Keratinocyte (primary cell): Measurements from ENCODE around the gene ATF6B. TPM values are rescaled to one million over a fixed set of nuclear protein-coding genes. Genes with fewer than 3 reads are reported as not detected.

ENCODE experiments used
- DNase-seq: peaks from one replicate; pipeline ENCODE4 v3.0.0-alpha.2; 2011; ENCODE audit warnings: low read depth, missing footprints, low spot score
- FAIRE-seq: peaks from 2 replicates; lab custom pipeline; 2011; peaks lifted over from hg19 to GRCh38; lab: Jason Lieb, UNC
- H2AFZ ChIP-seq: 2 replicates; pipeline ENCODE4 v1.6.0; 2012; ENCODE audit warnings: low read length, control low read depth, inconsistent platforms; ENCODE audit not compliant: control insufficient read depth
- H3K27ac ChIP-seq: 2 replicates; pipeline ENCODE4 v1.5.1; 2011; ENCODE audit warnings: low read length; ENCODE audit not compliant: control insufficient read depth, insufficient read depth
- H3K27me3 ChIP-seq: 3 replicates; pipeline ENCODE4 v1.6.0; 2011; ENCODE audit warnings: low read length; ENCODE audit not compliant: control insufficient read depth, insufficient read depth; ENCODE audit errors: extremely low read depth
- H3K36me3 ChIP-seq, 2 experiments: 2 replicates in 1 of 2; 3 replicates in 1 of 2; pipeline ENCODE4 v1.5.1; 2011; ENCODE audit warnings: low read length in 2 of 2, mild to moderate bottlenecking in 1 of 2; ENCODE audit not compliant: control insufficient read depth in 2 of 2, insufficient read depth in 2 of 2; ENCODE audit errors: extremely low read depth in 1 of 2
- H3K4me1 ChIP-seq: 3 replicates; pipeline ENCODE4 v1.5.1; 2011; ENCODE audit warnings: low read length; ENCODE audit not compliant: control insufficient read depth, insufficient read depth; ENCODE audit errors: extremely low read depth
- H3K4me2 ChIP-seq: 3 replicates; pipeline ENCODE4 v1.6.0; 2011; ENCODE audit warnings: low read depth, low read length; ENCODE audit not compliant: control insufficient read depth, insufficient read depth; ENCODE audit errors: extremely low read depth
- H3K4me3 ChIP-seq, 3 experiments: fragments of 200-600 bp in 1 of 3; sonication (generic) in 1 of 3; 2 replicates in 2 of 3; 3 replicates in 1 of 3; pipeline ENCODE4 v1.5.1; 2011 to 2016; ENCODE audit warnings: low read length in 3 of 3, mild to moderate bottlenecking in 3 of 3, control low read depth in 2 of 3, inconsistent platforms in 1 of 3, low read depth in 1 of 3, mixed read lengths in 1 of 3, mixed run types in 1 of 3, moderate library complexity in 1 of 3; ENCODE audit not compliant: control insufficient read depth in 2 of 3, insufficient read depth in 2 of 3; ENCODE audit errors: extremely low read depth in 1 of 3
- H3K79me2 ChIP-seq: 2 replicates; pipeline ENCODE4 v1.6.0; 2012; ENCODE audit warnings: low read length; ENCODE audit not compliant: control insufficient read depth, insufficient read depth
- H3K9ac ChIP-seq: 3 replicates; pipeline ENCODE4 v1.6.0; 2011; ENCODE audit warnings: low read length; ENCODE audit not compliant: control insufficient read depth, insufficient read depth; ENCODE audit errors: extremely low read depth
- H3K9me1 ChIP-seq: 3 replicates; pipeline ENCODE4 v1.6.0; 2011; ENCODE audit warnings: low read length; ENCODE audit not compliant: control insufficient read depth, insufficient read depth; ENCODE audit errors: extremely low read depth
- H3K9me3 ChIP-seq: 2 replicates; pipeline ENCODE4 v1.5.1; 2012; ENCODE audit warnings: low read depth, low read length; ENCODE audit not compliant: control insufficient read depth
- H4K20me1 ChIP-seq: 3 replicates; pipeline ENCODE4 v1.6.0; 2011; ENCODE audit warnings: low read length; ENCODE audit not compliant: control insufficient read depth, insufficient read depth; ENCODE audit errors: extremely low read depth
- EZH2 ChIP-seq: IDR thresholded peaks from one replicate; pipeline ENCODE4 v1.6.1; 2012; ENCODE audit warnings: inconsistent platforms, mild to moderate bottlenecking, low read length, moderate library complexity
- dilution Hi-C: fragments of 300-500 bp; cut with MboI; formaldehyde crosslinking; loops from one replicate; pipeline ENCODE4 v1.7.0; 2020; ENCODE audit warnings: low sequenced_read_pairs; ENCODE audit not compliant: extremely low pct_ligation_motif_present
- polyA plus RNA-seq, 5 experiments: library from polyadenylated mRNA; depleted of rRNA in 3 of 5; stranded (reverse) in 3 of 5; stranded (forward) in 1 of 5; unstranded in 1 of 5; fragments of >200 nt; gene quantifications; 1 replicate in 1 of 5; 2 replicates in 3 of 5; 3 replicates in 1 of 5; pipeline versions ENCODE4 v1.2.1 to v1.2.3, GENCODE V29; 2011 to 2012; ENCODE audit warnings: missing spikeins in 2 of 5, low read depth in 1 of 5, low replicate concordance in 1 of 5
- TF ChIP-seq, protein P1 (sequence below), 3 experiments: IDR thresholded peaks in 1 of 3; conservative IDR thresholded peaks in 1 of 3; optimal IDR thresholded peaks in 1 of 3; 2 replicates in 2 of 3; 3 replicates in 1 of 3; pipeline versions ENCODE3 to v1.5.1; 2011; ENCODE audit warnings: low read length in 3 of 3, mild to moderate bottlenecking in 3 of 3, moderate library complexity in 2 of 3, control low read depth in 1 of 3, inconsistent platforms in 1 of 3; ENCODE audit not compliant: insufficient read depth in 2 of 3; ENCODE audit errors: extremely low read depth in 1 of 3

The ATF6B gene
- polyA plus RNA-seq, 1 donor (not counting 4 experiments of a cell fraction or from before 2014, with no cell fraction given) = 30.4 TPM

DNA sequence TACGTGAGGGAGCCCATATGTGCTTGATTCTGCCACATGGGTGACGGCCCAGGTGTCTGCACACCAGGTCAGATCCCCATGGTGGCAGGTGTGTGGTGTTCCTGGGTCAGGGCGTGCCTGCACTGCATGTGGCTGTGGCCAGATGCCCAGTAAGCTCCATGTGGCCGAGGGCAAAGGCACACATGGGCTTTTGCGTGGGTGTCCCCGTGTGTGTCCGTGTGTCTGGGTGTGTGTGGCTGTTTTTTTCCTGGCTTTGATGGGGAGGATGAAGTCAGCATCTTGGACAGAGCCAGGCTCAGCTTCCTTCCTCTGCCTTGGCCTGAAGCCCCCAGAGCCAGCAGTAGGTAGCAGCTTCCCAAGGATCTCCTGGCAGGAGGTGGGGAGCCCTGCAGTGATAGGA is 17.4 kb downstream of the ATF6B start:
- DNase-seq (no peak), FAIRE-seq (no peak)
- H3K4me1 ChIP-seq = peaks cover 36% of the 10 kb centered on the region
- H3K9me3 ChIP-seq = no peaks in the 10 kb centered on the region
- peaks cover 9% of the 10 kb centered on the region for H3K27me3 ChIP-seq
- H3K27ac ChIP-seq = no peak overlapping the region
- H2AFZ ChIP-seq = no peak overlapping the region
- TF ChIP-seq, protein P1, sequence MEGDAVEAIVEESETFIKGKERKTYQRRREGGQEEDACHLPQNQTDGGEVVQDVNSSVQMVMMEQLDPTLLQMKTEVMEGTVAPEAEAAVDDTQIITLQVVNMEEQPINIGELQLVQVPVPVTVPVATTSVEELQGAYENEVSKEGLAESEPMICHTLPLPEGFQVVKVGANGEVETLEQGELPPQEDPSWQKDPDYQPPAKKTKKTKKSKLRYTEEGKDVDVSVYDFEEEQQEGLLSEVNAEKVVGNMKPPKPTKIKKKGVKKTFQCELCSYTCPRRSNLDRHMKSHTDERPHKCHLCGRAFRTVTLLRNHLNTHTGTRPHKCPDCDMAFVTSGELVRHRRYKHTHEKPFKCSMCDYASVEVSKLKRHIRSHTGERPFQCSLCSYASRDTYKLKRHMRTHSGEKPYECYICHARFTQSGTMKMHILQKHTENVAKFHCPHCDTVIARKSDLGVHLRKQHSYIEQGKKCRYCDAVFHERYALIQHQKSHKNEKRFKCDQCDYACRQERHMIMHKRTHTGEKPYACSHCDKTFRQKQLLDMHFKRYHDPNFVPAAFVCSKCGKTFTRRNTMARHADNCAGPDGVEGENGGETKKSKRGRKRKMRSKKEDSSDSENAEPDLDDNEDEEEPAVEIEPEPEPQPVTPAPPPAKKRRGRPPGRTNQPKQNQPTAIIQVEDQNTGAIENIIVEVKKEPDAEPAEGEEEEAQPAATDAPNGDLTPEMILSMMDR (optimal IDR thresholded peaks at IDR 0.05 in 1 of 3, IDR thresholded peaks at IDR 0.05 in 1 of 3, conservative IDR thresholded peaks at IDR 0.05 in 1 of 3; ENCODE audit: extremely low read depth in 1 of 3, insufficient read depth in 2 of 3, low read length in 3 of 3) = no peak
- no peak for TF ChIP-seq EZH2
- dilution Hi-C loops = no loop called here
- H4K20me1 ChIP-seq = no peaks in the 10 kb centered on the region
- H3K9ac ChIP-seq = no peak overlapping the region
- H3K9me1 ChIP-seq = no peaks in the 10 kb centered on the region
- no peak overlapping the region for H3K4me3 ChIP-seq
- peaks cover 2 to 9% of the 10 kb centered on the region in 2 experiments for H3K36me3 ChIP-seq
- H3K79me2 ChIP-seq = no peaks in the 10 kb centered on the region
- H3K4me2 ChIP-seq = no peak overlapping the region

DNA sequence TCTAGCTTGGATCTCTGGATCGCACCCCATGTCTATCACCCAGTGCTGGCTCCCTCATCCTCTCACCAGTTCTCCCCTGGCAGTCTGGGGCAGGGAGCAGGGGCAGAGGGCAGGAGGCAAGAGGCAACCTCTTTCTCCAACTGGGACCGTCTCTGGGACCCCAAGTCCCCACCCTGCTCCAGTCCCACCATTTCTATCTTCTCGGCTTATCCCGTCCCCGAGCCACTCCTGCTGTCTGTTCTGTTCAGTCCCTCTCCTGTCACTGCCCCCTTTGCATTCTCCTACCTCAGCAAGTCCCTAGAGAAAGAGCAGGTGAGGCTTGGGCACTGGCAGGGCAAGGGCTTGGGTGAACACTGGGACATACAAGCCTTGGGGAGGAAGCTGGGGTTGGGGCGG is 18.3 kb downstream of the ATF6B start:
- TF ChIP-seq EZH2 = no peak
- TF ChIP-seq, protein P1 (optimal IDR thresholded peaks at IDR 0.05 in 1 of 3, IDR thresholded peaks at IDR 0.05 in 1 of 3, conservative IDR thresholded peaks at IDR 0.05 in 1 of 3; ENCODE audit: extremely low read depth in 1 of 3, insufficient read depth in 2 of 3, low read length in 3 of 3) = no peak
- Histone ChIP-seq H3K9me3 (no peaks in the 10 kb centered on the region), H3K4me2 (no peak overlapping the region), H3K9ac (no peak overlapping the region), H3K9me1 (no peaks in the 10 kb centered on the region), H3K27me3 (peaks cover 9% of the 10 kb centered on the region), H3K36me3 (peaks cover 2 to 8% of the 10 kb centered on the region in 2 experiments), H3K79me2 (no peaks in the 10 kb centered on the region), H4K20me1 (no peaks in the 10 kb centered on the region), H3K27ac (no peak overlapping the region), H2AFZ (no peak overlapping the region), H3K4me1 (peaks cover 29% of the 10 kb centered on the region), H3K4me3 (no peak overlapping the region)
- FAIRE-seq (no peak), DNase-seq (no peak)
- dilution Hi-C loops = no loop called here
